ENCODE data around the gene ANP32A. TPM values are rescaled to one million over a fixed set of nuclear protein-coding genes. Genes with fewer than 3 reads are reported as not detected.
"Not testable (repeated sequence)": the region's sequence is repeated elsewhere in the genome, so short reads cannot be mapped to it uniquely, and the experiment has no call there.

Gene ANP32A
- total RNA-seq, result 129 TPM
- long read RNA-seq, transcript ANP32A-203 (7 exons, 2,440 nt), result major isoform, 109 of 145 reads
- long read RNA-seq, partial matches to known transcripts, result 7 of 145 reads
- long read RNA-seq, other reads (novel, unspliced or antisense), result 29 of 145 reads

GRCh38 chr15:68820295-68821189 is at the start of gene ANP32A:
TSS of gene ANP32A (minus strand) at chr15:68820895. CDS start at chr15:68820751, 144 bp downstream.
- TF ChIP-seq CTCF (IDR thresholded peaks at IDR 0.05), result no peak
- ATAC-seq (peak; percentile 86 to 92), DNase-seq (peak; percentile 95)
- no peaks in the 10 kb centered on the region for H3K36me3 ChIP-seq
- H3K27ac ChIP-seq, result peak within 1 kb of the TSS; percentile 99
- H3K9me3 ChIP-seq, result no peaks in the 10 kb centered on the region
- peaks cover 28% of the 10 kb centered on the region for H3K4me1 ChIP-seq
- intact Hi-C loops (cut with DNase I), result no loop called here
- no peaks in the 10 kb centered on the region for H3K27me3 ChIP-seq (ENCODE audit: low read depth)
- H3K4me3 ChIP-seq, result peak within 1 kb of the TSS; percentile 96

GRCh38 chr15:68868296-68868695 is 47.6 kb upstream of the ANP32A start:
- no peak for TF ChIP-seq CTCF (IDR thresholded peaks at IDR 0.05)
- intact Hi-C loops (cut with DNase I), result no loop called here

DNA sequence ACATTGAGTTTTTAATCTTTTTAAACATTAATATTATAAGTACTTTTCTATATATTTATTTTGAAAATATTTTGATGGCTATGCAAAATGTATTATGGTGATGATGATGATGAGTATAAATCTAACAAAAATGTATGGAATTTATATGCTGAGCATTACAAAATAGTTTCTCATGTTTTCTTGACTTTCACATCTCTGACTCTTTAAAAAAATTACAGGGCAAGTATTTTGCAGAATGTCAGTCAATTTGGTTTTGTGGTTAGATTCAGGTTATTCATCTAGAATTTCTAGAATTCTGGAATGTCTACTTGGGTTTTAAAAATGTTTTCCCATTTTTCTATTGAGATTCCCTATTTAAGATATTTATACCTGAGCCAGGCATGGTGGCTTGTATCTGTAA is 41.7 kb upstream of the ANP32A start:
- H3K27ac ChIP-seq, result no peak overlapping the region
- ATAC-seq (no peak), DNase-seq (no peak)
- intact Hi-C loops (cut with DNase I), result no loop called here
- H3K4me1 ChIP-seq, result no peaks in the 10 kb centered on the region
- no peak overlapping the region for H3K4me3 ChIP-seq
- no peaks in the 10 kb centered on the region for H3K36me3 ChIP-seq
- H3K9me3 ChIP-seq, result peaks cover 11% of the 10 kb centered on the region
- TF ChIP-seq CTCF (IDR thresholded peaks at IDR 0.05), result no peak
- H3K27me3 ChIP-seq (ENCODE audit: low read depth), result no peaks in the 10 kb centered on the region

More at GRCh38 chr15:68868296-68868695, 47.6 kb upstream of the ANP32A start:
- no peak overlapping the region for H3K27ac ChIP-seq
- H3K4me3 ChIP-seq, result no peak overlapping the region
- DNase-seq (no peak), ATAC-seq (no peak)
- H3K4me1 ChIP-seq, result no peaks in the 10 kb centered on the region
- peaks cover 12% of the 10 kb centered on the region for H3K27me3 ChIP-seq (ENCODE audit: low read depth)
- no peaks in the 10 kb centered on the region for H3K36me3 ChIP-seq
- no peaks in the 10 kb centered on the region for H3K9me3 ChIP-seq

- ATAC-seq; H3K27ac ChIP-seq; H3K36me3 ChIP-seq; H3K4me1 ChIP-seq; H3K27me3 ChIP-seq (ENCODE audit: low read depth); DNase-seq; H3K4me3 ChIP-seq; intact Hi-C loops (cut with DNase I): not testable (repeated sequence)
- H3K9me3 ChIP-seq, result peaks cover 13% of the 10 kb centered on the region
Observed at GRCh38 chr15:68858666-68859065, 38.0 kb upstream of the ANP32A start.

DNA sequence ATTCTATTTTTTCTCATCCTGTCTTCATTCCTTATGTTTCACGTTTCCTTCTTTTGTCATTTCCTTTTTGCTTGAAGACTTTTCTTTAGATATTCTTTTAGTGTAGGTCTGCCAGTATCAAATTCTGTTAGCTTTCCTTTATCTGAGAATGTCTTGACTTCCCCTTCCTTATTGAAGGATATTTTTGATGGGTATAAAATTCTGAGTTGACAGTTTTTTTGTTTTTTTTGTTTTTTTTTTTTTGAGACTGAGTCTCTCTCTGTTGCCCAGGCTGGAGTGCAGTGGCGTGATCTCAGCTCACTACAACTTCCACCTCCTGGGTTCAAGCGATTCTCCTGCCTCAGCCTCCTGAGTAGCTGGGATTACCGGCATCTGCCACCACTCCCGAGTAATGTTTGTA is 36.7 kb upstream of the ANP32A start:
- not testable (repeated sequence) for DNase-seq, H3K36me3 ChIP-seq

GRCh38 chr15:68852461-68852860 is 31.8 kb upstream of the ANP32A start:
- TF ChIP-seq CTCF (IDR thresholded peaks at IDR 0.05), result no peak
- no peaks in the 10 kb centered on the region for H3K27me3 ChIP-seq (ENCODE audit: low read depth)
- H3K4me1 ChIP-seq, result no peaks in the 10 kb centered on the region
- no peak overlapping the region for H3K4me3 ChIP-seq
- DNase-seq, result no peak
- ATAC-seq, result no peak
- H3K36me3 ChIP-seq, result no peaks in the 10 kb centered on the region
- intact Hi-C loops (cut with DNase I), result no loop called here
- H3K27ac ChIP-seq, result no peak overlapping the region
- peaks cover 3% of the 10 kb centered on the region for H3K9me3 ChIP-seq

More for the DNA sequence above, 36.7 kb upstream of the ANP32A start:
- H3K4me1 ChIP-seq; H3K27ac ChIP-seq; ATAC-seq; intact Hi-C loops (cut with DNase I); H3K4me3 ChIP-seq; H3K27me3 ChIP-seq (ENCODE audit: low read depth): not testable (repeated sequence)
- peaks cover 13% of the 10 kb centered on the region for H3K9me3 ChIP-seq
